DMS53 treated with DMSO at 0.1 percent for 48 hours (cell line): ENCODE results near the gene ABCB11.
"Not testable (repeated sequence)": the region's sequence is repeated elsewhere in the genome, so short reads cannot be mapped to it uniquely, and the experiment has no call there.

Experiments used
- DNase-seq: peaks from one replicate; lab custom pipeline; 2025; ENCODE audit not compliant: unreplicated experiment; lab: John Stamatoyannopoulos, UW

Gene ABCB11

DNA sequence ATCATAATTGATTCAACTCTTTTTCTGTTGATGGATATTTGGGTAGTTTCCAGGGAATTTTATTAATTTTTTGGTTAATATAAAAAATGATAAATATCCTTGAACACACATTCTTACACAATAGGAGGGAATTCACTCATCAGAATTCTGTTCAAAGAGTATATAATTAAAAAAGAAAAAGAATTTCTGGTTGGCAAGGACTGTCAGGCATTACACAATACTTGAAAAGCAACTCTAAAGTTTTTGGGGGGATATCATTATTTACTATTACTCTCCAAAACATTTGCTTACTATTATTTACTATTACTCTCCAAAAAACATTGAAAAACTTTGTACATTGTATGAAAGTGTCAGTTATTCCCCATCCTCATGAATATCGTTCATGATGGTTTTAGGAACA, 92.1 kb downstream of the ABCB11 start:
- no peak for DNase-seq

DNA sequence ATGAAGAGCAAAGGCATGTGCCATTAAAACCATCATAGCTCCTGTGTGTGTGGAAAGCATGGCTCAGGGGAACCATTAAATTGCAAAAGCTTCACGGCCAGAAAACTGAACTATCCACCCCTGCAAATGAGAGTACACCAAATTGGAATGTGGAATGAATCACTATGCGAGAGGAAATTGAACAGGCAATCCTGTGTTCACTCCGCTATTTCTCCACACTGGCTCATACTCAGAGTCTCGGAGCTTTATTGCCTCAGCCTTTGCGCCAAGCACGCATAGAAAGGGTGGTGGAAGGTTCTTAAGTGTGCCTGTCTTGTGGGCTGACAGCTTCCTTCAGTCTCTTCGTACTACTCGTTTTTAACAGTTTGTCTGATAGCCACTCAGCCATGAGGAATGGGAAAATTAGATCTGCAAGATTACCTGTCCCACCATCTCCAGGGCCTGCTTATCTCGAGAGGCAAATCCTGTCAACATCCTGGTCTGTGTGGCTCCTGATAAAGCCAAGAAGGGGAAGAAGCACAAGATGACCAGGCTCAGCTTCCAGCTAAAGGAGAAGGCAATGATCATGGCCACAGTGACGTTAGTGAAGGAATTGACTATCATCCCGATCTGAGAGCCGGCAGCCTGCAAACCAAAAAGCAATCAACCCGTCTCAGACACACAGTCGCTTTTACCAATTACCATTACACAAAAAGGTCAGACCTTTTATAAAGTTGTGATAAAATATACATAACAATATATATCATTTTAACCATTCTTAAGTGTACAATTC, 95.1 kb downstream of the ABCB11 start:
- DNase-seq = no peak

DNA sequence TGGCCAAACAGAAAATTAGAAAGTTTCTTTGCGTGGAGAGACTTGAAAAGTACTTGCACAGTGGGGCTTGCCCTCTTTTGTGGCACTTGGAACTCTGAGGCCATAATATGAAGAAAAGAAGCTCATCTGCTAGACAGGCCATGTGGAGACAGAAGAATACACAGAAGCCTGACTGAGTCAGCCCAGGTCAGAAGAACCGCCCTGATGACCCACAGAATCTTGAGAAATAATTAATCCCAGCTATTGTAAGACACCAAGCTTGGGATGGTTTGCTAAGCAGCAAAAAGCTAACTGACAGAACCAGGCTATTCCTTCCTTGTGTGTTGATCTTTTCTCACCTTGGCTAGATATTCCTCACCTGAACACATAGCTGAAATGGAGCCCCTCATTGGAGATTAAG, 96.3 kb downstream of the ABCB11 start:
- no peak for DNase-seq

DNA sequence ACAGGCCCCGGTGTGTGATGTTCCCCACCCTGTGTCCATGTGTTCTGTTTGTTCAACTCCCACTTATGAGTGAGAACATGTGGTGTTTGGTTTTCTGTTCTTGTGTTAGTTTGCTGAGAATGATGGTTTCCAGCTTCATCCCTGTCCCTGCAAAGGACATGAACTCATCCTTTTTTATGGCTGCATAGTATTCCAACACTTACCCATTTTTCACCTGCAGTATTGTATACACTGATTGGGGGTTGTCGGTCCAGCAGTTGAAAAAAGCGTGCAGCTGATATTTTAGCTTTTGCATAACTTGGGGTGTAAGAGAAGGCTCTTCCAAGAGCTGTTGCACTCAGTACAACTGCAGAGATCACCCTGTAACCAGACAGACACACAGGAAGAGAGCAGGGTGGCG, 99.0 kb downstream of the ABCB11 start:
- not testable (repeated sequence) for DNase-seq

DNA sequence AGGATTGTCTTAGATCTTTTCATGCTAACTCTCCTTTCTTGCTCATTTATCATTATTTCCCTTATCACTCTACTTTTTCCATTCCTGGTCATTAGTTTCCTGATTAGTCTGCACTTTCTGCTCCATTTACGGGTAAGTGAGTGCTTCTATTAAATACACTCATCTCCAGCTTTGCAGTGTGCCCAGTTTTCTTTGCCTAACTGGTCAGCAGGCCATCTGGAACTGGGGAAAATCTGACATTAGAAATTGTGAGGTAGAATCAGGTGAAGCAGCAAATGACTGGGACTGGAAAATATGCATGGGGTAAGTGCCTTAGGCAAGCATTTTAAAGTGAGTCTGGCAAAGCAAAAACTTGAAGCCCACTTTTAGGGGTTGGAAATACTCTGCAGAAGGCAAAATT, 100.9 kb downstream of the ABCB11 start:
- no peak for DNase-seq

DNA sequence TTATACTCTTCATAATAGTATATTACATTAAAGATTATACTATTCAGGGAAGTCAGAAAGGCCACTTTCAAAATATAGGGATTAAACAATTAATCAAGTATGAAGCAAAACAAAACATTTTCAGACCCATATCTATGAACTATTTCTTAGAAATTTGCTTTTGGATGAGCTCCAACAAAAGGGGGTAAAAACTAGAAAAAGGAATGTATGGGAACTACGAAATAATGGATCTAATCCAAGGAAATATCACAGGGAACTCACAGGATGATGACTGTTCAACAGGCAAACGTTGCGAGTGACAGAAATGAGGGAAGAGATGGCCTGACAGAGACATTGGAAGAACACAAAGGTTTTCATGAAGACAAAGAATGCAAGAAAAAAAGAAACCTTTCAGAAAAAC, 102.1 kb downstream of the ABCB11 start:
- no peak for DNase-seq

DNA sequence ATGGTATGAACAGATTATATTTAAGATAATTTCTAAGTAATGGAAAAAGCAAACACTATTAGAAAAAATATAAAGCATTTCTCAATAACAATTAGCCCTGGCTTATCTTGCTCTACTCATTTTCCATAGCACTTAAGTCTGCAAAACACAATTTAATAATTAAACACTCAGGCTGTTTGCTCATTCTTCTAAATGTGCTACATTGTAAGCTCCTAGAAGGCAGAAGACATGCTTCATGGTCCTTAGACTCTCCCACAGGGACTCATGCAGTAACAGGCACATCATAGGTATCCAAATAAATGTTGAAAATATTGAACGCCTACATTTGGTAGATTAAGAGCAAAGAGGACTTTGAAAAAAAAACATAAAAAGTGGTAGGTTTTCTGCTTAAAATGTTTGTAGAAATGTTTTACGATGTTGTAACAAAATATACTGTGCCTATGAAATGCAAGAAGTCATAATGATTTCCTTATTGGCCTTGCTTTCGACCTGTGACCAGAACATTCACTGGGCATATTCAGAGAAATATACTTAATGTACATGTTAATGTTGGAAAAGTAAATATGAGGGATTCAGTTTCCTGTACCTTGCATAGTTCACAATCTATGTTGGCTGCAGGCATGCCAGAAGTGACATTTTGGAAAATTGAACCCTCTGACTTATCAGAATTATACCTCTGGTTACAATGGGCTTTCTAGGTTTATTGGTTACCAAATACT, 102.9 kb downstream of the ABCB11 start:
- DNase-seq = no peak

DNA sequence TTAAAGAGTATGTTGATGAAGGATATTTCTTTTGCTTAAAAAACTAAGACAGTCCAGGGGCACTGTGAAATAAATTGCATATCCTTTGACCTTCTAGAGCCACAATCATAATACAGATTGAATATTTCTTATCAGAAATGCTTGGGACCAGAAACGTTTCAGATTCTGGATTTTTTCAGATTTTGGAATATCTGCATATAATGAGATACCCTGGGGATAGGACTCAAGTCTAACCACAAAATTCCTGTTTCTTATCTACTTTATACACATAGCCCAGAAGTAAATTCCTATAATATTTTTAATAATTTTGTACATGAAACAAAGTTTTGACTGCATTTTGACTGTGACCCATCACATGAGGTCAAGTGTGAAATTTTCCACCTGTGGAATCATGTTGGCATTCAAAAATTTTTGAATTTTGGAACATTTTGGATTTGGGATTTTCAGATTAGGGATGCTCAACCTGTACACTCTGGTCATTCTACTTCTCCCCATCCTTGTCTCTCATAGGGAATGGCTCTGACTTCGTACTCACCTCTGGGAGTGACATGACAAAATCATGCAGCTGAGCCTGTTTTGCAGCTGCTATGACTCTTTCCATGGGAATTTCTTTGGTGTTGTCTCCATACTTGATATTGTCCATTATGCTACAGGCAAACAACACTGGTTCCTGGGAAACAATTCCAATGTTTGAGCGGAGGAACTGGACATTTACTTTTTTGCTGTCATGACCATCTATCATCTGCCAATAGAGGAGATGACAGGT, 104.3 kb downstream of the ABCB11 start:
- no peak for DNase-seq

DNA sequence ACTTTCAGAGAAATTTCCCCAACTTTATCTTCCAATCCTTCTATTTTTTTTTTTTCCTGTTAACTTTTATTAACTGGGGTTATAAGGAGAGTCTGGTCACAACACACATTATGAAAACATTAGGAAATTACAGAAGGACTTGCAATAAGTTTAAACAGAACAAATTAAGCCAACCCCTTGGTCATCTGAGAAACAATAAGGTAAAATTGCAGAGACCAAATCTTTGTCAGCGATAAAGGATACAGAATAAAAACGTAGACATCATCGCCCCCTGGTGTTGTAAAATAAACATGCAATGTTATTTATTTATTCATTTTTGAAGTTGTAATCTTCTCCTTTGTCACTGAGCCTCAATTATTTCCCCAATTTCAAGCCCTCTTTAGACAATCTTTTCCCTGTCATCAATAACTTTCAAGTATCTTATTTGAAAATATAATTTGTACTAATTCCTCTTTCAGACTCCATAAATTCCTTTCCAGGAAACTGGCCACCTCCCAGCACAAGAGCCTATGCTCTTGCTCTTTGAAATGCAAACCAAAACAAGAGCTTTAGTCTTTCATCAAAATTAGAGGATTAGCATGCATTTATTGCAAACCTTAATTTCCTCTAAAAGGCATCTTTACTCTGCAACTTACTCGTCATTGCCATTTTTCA, 110.5 kb downstream of the ABCB11 start:
- DNase-seq = peak; percentile 71

DNA sequence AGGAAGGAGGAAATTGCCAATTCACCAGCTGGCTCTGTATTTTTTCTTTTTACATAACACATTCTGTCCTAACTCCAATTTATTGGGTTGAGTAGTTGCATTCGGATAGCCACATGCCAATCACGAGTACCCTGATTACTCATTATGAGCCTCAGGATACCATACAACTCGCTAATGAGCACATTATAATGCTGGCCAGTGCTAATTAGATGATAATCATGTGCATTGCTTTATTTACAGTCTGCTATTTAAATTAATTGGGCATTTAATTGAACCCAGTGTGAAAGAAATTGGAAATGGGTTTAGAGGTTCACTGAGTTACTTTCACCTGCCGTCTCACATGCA, 114.8 kb downstream of the ABCB11 start:
- DNase-seq = no peak

DNA sequence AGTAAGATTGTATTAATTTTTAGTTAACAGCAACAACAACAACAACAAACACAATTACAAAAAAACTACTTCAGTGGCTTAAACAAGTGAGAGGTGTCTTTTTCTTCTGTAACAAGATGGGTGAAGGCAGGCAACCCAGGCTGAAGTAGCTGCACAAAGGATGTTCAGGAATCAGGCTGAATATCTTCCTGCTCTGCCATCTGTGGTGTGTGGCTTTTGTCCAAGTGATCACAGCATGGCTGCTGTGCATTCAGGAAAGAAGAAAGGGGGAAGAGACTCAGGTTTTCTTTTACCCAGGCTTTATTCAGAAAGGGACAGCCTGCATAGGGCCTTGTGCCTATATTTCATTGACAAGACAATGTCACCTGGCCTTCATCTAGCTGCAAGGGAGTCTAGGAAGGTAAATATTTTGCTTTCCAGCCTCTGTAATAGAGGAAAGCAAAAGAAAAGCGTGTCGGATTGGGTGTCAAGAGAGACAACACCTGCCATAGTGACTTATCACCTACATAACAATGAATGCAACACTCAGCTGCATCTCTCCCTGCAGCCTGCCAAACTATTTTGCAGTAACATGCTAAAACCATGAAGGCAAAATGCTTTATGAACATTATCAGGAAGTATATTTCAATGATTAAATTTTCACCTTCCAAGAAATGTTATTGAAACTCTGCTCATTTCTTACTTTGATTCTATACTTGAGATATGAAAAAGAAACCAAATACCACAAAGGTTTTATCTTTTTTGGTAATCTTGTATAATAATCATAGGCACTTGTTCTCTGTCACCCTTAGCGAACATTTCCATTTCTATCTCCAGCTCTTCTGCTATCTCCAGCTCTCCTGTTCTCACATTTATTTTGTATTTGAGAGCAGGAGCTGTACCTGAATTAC, 115.4 kb downstream of the ABCB11 start:
- DNase-seq = no peak

DNA sequence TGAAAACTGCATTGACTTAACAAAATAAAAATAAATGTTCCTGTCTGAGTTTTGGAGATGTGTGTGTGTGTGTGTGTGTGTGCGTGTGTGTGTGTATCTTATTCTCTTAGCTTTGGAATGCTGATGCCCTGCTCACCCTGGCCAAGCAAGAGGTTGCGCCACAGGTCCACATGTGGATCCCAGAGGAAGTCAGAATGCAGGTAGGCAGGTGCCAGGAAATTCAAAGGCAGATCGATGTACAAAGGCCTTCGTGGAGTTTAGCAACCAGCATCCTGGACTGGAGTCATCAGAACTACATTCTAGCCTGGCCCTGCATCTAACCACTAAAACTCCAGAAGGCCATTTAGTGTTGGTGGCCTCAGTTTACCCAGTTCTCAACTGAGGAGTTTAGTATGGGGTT, 117.6 kb downstream of the ABCB11 start:
- no peak for DNase-seq

DNA sequence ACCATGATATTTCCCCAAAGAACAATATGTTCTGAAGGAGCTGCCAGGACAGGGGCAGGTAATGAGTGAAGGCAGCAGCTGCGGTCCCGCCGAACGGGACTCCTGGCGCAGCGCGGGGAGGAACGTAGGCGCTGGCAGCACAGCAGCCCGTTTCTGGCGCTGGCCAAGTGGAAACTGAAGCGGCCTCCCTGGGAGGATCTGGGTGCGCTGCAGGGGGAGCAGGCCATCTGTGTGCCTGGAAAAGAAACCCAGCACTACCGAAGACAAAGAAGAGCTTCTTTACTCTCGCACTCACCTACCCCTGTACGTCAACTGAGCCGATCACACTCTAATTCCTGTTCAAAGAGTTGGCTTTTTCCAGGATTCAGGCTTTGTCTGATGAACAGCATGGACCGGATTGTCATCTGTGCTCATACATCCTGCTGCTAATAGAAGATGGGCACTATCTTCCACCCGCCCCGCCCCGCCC, 118.2 kb downstream of the ABCB11 start:
- DNase-seq = peak; percentile 26

DNA sequence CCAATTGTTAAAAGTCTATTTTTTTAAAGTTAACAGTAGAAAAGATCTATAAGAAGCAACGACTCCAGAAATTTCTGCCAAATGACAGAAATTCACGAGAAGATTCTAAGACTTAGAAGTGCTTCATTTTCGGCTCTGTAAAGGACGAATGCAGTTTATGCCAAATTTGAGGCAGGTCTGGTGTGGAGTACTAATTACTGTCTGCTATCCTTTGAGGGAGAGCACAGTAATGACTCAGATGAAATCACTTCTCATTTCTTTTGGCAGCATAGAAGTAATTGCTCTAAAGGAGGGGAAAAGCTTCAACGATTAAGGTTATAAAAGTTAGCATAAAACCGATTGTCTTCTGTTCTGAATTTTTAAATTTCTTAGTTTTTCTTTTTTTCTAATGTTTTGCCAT, 118.7 kb downstream of the ABCB11 start:
- no peak for DNase-seq

DNA sequence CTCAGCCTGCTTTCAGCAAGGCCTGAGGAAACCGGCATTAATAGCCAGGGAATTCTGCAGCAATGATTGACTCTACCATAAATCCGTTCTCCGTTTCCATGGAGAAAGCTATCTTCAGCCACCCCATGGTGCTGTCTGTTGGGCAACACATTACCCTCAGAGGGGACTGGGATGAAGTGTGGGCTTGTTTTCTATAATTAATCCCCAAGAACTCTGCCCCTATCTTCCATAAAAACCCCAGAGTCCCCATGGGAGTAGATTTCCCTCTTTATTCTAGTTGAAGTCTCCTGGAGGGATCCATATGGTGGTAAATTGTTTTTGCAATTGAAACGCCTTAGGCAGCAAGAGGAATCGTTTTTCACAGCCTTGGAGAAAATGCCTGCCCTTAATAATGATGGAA, 120.8 kb downstream of the ABCB11 start:
- DNase-seq = no peak

DNA sequence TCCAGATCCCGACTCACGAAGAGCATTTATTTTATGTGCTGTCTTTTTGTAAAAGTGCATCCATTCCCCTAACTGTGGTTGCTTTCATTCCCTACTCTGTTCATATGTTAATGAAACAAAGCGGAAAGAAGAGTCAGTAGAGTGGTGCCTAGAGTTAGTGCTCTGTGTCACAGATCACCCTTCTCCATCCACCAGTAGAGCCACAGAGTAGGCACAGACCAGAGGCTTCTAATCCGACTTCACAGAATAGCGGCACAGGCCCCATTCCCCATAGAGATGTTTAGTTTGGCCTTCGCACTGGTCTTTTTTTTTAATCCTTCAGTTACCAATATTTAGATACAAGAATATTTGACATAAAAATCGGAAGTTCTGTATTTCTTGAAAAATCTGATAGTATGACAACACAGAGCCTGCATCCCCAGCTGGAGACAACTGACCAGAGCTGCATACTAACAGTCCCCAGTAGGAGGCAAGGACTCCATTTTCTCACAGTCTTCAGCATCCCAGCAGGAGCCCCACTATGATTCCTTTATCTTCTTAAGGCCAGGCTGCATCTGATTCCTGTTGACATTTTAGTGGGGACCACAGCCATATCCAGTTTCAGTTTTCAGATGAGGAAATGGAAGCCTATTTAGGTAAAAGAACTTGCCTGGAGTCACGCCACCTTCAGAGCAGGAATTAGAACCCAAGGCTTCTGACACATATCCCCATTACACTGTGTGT, 123.0 kb downstream of the ABCB11 start:
- DNase-seq = no peak

DNA sequence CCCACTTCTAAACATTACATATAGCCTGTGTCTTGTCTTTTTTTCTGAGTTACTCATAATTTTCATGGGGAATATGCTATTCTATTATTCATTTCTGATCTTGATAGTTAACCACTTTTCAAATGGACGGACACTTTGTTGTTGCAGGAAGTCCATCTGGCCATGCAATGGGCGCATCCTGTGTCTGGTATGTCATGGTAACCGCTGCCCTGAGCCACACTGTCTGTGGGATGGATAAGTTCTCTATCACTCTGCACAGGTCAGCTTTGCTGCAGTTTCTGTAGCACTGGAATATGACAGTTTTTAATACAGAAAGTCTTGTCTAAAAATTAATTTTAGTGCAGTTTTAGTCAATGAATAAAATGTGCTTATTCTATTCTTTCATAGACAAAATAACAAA, 126.8 kb downstream of the ABCB11 start:
- no peak for DNase-seq

DNA sequence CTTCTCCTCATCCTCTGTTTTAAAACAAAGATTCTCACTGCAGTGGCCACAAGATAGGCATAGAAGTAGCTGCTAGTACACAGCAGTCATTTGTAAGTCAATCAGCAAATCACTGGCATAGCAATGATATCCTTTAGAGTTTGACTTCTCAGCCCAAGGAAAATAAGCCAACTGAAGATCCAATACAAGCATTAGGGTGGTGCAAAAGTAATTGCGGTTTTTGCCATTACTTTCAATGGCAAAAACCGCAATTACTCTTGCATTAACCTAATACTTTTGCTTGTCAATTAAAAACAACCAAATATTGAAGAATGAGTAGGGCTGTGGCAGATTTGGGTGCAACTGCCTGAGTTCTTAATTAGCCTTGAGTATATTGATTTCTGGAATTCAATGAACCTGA, 127.2 kb downstream of the ABCB11 start:
- no peak for DNase-seq

DNA sequence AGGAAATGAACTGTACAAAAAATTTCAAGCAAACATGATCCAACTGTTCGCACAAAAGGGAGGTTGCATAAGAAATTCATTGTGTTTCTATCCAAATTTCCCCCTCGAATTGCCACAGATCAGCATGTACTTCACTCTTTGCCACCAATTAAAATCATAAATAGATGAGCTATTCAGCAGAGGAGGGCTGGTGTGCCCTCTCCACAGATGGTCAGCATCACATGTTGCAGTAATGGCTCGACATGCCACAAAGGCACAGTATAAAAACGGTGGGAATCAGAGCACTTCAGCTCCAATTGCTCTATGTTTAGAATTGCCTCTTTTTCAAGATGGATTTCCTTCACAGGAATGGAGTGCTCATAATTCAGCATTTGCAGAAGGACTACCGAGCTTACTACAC, 130.1 kb downstream of the ABCB11 start, which contains the start of gene G6PC2:
TSS of gene G6PC2 (plus strand) at position 289 of the 400 bp plus-strand sequence. CDS start at position 330, 41 bp downstream.
- DNase-seq = no peak

DNA sequence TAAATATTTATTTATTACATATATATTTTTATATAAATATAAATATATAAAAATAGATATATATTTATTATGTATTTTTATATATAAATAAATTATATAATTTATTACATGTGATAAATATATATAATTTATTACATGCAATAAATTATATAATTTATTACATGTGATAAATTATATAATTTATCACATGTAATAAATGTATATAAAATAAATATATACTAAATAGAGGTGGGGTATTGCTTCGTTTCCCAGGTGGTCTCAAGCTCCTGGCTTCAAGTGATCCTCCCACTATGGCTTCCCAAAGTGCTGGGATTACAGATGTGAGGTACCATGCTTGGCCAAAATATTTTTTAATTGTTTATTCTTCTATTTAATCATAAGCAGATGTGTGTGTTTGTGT, 133.7 kb downstream of the ABCB11 start:
- DNase-seq = no peak
